22Rv1 (cell line): Measurements from ENCODE around the gene OR5B3.

ENCODE experiments used
- H3K27ac ChIP-seq: fragments of 450-650 bp; 2 replicates; pipeline ENCODE4 v1.5.1; 2017
- ZFX ChIP-seq: fragments of 450-650 bp; IDR thresholded peaks from 2 replicates; pipeline ENCODE4 v1.6.1; 2017; ENCODE audit warnings: antibody characterized with exemption, borderline replicate concordance
- TF ChIP-seq, protein P1 (sequence below): fragments of 450-650 bp; IDR thresholded peaks from 2 replicates; pipeline ENCODE4 v1.5.1; 2017; ENCODE audit warnings: mild to moderate bottlenecking

The OR5B3 gene

GRCh38 chr11:58406774-58407173 lies at the start of gene OR5B3:
OR5B3 (minus strand) TSS chr11:58406874; CDS start chr11:58403409, 3,465 bp downstream.
- TF ChIP-seq ZFX: no peak
- TF ChIP-seq, protein P1, sequence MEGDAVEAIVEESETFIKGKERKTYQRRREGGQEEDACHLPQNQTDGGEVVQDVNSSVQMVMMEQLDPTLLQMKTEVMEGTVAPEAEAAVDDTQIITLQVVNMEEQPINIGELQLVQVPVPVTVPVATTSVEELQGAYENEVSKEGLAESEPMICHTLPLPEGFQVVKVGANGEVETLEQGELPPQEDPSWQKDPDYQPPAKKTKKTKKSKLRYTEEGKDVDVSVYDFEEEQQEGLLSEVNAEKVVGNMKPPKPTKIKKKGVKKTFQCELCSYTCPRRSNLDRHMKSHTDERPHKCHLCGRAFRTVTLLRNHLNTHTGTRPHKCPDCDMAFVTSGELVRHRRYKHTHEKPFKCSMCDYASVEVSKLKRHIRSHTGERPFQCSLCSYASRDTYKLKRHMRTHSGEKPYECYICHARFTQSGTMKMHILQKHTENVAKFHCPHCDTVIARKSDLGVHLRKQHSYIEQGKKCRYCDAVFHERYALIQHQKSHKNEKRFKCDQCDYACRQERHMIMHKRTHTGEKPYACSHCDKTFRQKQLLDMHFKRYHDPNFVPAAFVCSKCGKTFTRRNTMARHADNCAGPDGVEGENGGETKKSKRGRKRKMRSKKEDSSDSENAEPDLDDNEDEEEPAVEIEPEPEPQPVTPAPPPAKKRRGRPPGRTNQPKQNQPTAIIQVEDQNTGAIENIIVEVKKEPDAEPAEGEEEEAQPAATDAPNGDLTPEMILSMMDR: no peak

GRCh38 chr11:58451585-58451984 lies 44.9 kb upstream of the OR5B3 start:
- no peak overlapping the region for H3K27ac ChIP-seq
- TF ChIP-seq, protein P1: no peak
- no peak for TF ChIP-seq ZFX

More at GRCh38 chr11:58406774-58407173, at the start of gene OR5B3:
- H3K27ac ChIP-seq: no peak within 1 kb of the TSS

GRCh38 chr11:58446294-58446693 lies 39.6 kb upstream of the OR5B3 start:
- no peak overlapping the region for H3K27ac ChIP-seq
- TF ChIP-seq, protein P1: no peak
- TF ChIP-seq ZFX: no peak

- no peak for TF ChIP-seq ZFX
- TF ChIP-seq, protein P1: no peak
- no peak overlapping the region for H3K27ac ChIP-seq
These were observed 37.6 kb upstream of the OR5B3 start for GRCh38 chr11:58444300-58444699.

- no peak within 1 kb of the TSS for H3K27ac ChIP-seq
- no peak for TF ChIP-seq ZFX
- TF ChIP-seq, protein P1: no peak
These were observed 35.5 kb upstream of the OR5B3 start, which contains the start of gene OR5B12 for GRCh38 chr11:58442136-58442535. OR5B12 (minus strand) TSS chr11:58442236; CDS start chr11:58440151, 2,085 bp downstream.

DNA sequence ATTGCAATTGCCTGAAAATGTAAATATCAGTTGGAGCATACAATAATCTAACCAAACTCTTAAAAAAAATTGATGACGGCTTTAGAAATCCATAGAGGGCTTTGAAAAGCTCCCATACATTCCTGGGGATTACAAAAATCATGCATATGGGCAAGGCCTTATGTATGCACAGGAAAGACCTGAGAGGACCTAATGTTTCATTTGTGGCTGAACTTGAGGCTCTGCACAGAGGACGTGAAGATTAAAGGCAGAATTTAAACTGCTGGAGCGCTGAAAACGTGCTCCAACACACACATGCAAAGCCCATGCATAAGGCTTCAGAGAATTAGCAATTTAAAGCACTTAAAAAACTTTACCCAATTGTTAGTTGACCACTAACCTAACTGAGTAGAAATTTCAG lies 31.8 kb upstream of the OR5B3 start:
- no peak overlapping the region for H3K27ac ChIP-seq
- TF ChIP-seq, protein P1: no peak
- no peak for TF ChIP-seq ZFX

GRCh38 chr11:58434217-58434616 lies 27.5 kb upstream of the OR5B3 start:
- TF ChIP-seq, protein P1: no peak
- no peak for TF ChIP-seq ZFX
- H3K27ac ChIP-seq: no peak overlapping the region
